Caco-2 (cell line): ENCODE results near the gene LRP4. TPM values are rescaled to one million over a fixed set of nuclear protein-coding genes. Genes with fewer than 3 reads are reported as not detected.
A peak's percentile ranks its signal among the peaks of the same experiment; 100 is the strongest.

Experiments used
- BruUV-seq: library from RNA; stranded (reverse); fragments of 400-500 nt; replicated peaks from 2 replicates; lab custom pipeline; 2021; lab: Mats Ljungman, UMichigan
- CTCF ChIA-PET: fragments of 300-600 bp; sonication (Branson Sonifier 250); formaldehyde crosslinking; loops from one replicate; lab custom pipeline; 2022; ENCODE audit warnings: antibody characterized with exemption; lab: Charles Lee
- POLR2A ChIA-PET: fragments of 300-600 bp; sonication (Branson Sonifier 250); formaldehyde crosslinking; loops from one replicate; lab custom pipeline; 2022; ENCODE audit warnings: antibody characterized with exemption; lab: Charles Lee
- DNase-seq, 2 experiments: peaks; one replicate each; pipeline versions ENCODE4 v3.0.0 to v3.0.0-alpha.2; 2020 to 2022
- H3K27me3 ChIP-seq: replicated peaks from 2 replicates; pipeline ENCODE4 v1.6.0; 2011; ENCODE audit warnings: low read length; ENCODE audit not compliant: control insufficient read depth, insufficient read depth
- H3K36me3 ChIP-seq: 2 replicates; pipeline ENCODE4 v1.5.1; 2011; ENCODE audit warnings: low read length; ENCODE audit not compliant: control insufficient read depth, insufficient read depth
- H3K4me1 ChIP-seq: fragments of 250-450 bp; sonication (Bioruptor Pico); 2 replicates; pipeline ENCODE4 v1.5.1; 2020; ENCODE audit warnings: mild to moderate bottlenecking
- H3K4me3 ChIP-seq: 2 replicates; pipeline ENCODE4 v1.5.1; 2011; ENCODE audit warnings: low read depth, mild to moderate bottlenecking, control low read depth, low read length
- H3K9me3 ChIP-seq: fragments of 250-450 bp; sonication (Bioruptor Pico); 2 replicates; pipeline ENCODE4 v1.5.1; 2020; ENCODE audit warnings: mild to moderate bottlenecking, moderate library complexity
- H3K27ac Mint-ChIP-seq: one replicate; pipeline ENCODE4 v1.8.0; 2022; ENCODE audit warnings: mixed read lengths; ENCODE audit not compliant: unreplicated experiment
- H3K27me3 Mint-ChIP-seq: one replicate; pipeline ENCODE4 v1.8.0; 2022; ENCODE audit warnings: mixed read lengths; ENCODE audit not compliant: insufficient read depth, unreplicated experiment
- H3K36me3 Mint-ChIP-seq: one replicate; pipeline ENCODE4 v1.8.0; 2022; ENCODE audit warnings: mild to moderate bottlenecking, mixed read lengths; ENCODE audit not compliant: insufficient read depth, unreplicated experiment
- H3K4me1 Mint-ChIP-seq: one replicate; pipeline ENCODE4 v1.8.0; 2022; ENCODE audit warnings: low read depth, mixed read lengths; ENCODE audit not compliant: unreplicated experiment
- H3K4me3 Mint-ChIP-seq: one replicate; pipeline ENCODE4 v1.8.0; 2022; ENCODE audit warnings: mild to moderate bottlenecking, moderate library complexity, mixed read lengths; ENCODE audit not compliant: unreplicated experiment
- H3K9me3 Mint-ChIP-seq: one replicate; pipeline ENCODE4 v1.8.0; 2022; ENCODE audit warnings: mixed read lengths; ENCODE audit not compliant: unreplicated experiment
- CTCF ChIP-seq, 2 experiments: fragments of 200-600 bp in 1 of 2; IDR thresholded peaks; 1 replicate in 1 of 2; 2 replicates in 1 of 2; pipeline versions ENCODE4 v1.5.1 to v1.8.0; 2011 to 2022; ENCODE audit warnings: antibody characterized with exemption in 1 of 2, control low read depth in 1 of 2, inconsistent platforms in 1 of 2, low read depth in 1 of 2, low read length in 1 of 2, mild to moderate bottlenecking in 1 of 2, moderate library complexity in 1 of 2; ENCODE audit not compliant: insufficient read depth in 1 of 2, severe bottlenecking in 1 of 2, unreplicated experiment in 1 of 2
- intact Hi-C: fragments of 100-400 bp; cut with micrococcal nuclease; formaldehyde crosslinking; loops from one replicate; pipeline ENCODE4 v1.10.0; 2022; ENCODE audit not compliant: unreplicated experiment
- total RNA-seq: library from RNA; stranded (reverse); gene quantifications from 2 replicates; pipeline ENCODE4 v1.2.3, GENCODE V29; 2022

Gene LRP4
- total RNA-seq, 1 experiment from 2014 or later: 11.1 TPM

GRCh38 chr11:46850829-46851380 lies 67.4 kb downstream of the LRP4 start:
- peaks cover 6% of the 10 kb centered on the region for H3K36me3 Mint-ChIP-seq
- ChIA-PET CTCF (no interaction called here), POLR2A (no interaction called here)
- no peaks in the 10 kb centered on the region for H3K27me3 ChIP-seq
- no peak for DNase-seq
- H3K9me3 ChIP-seq: no peaks in the 10 kb centered on the region
- H3K36me3 ChIP-seq: no peaks in the 10 kb centered on the region
- H3K27me3 Mint-ChIP-seq: no peaks in the 10 kb centered on the region
- H3K4me1 Mint-ChIP-seq: peaks cover 16% of the 10 kb centered on the region
- no peaks in the 10 kb centered on the region for H3K4me1 ChIP-seq
- BruUV-seq: no TSS peak
- peaks cover 26% of the 10 kb centered on the region for H3K9me3 Mint-ChIP-seq
- no peak overlapping the region for H3K27ac Mint-ChIP-seq
- no peak overlapping the region for H3K4me3 ChIP-seq
- intact Hi-C loops: no loop called here
- no peak for TF ChIP-seq CTCF (IDR thresholded peaks at IDR 0.05; ENCODE audit: insufficient read depth in 1 of 2, low read depth in 1 of 2, low read length in 1 of 2, severe bottlenecking in 1 of 2, unreplicated experiment in 1 of 2)
- H3K4me3 Mint-ChIP-seq: no peak overlapping the region

- CTCF ChIA-PET: no interaction called here
- no peaks in the 10 kb centered on the region for H3K36me3 ChIP-seq
- Mint-ChIP-seq H3K27ac (no peak overlapping the region), H3K9me3 (peaks cover 26% of the 10 kb centered on the region), H3K4me1 (peaks cover 16% of the 10 kb centered on the region), H3K36me3 (peaks cover 7% of the 10 kb centered on the region), H3K27me3 (no peaks in the 10 kb centered on the region), H3K4me3 (no peak overlapping the region)
- POLR2A ChIA-PET: no interaction called here
- no peak overlapping the region for H3K4me3 ChIP-seq
- BruUV-seq: no TSS peak
- H3K27me3 ChIP-seq: no peaks in the 10 kb centered on the region
- 0 out of 2 replicates have a peak, but pooled peaks cover under 1% of the 10 kb centered on the region for H3K4me1 ChIP-seq
- intact Hi-C loops: no loop called here
- DNase-seq: no peak
- no peak for TF ChIP-seq CTCF (IDR thresholded peaks at IDR 0.05; ENCODE audit: insufficient read depth in 1 of 2, low read depth in 1 of 2, low read length in 1 of 2, severe bottlenecking in 1 of 2, unreplicated experiment in 1 of 2)
- H3K9me3 ChIP-seq: no peaks in the 10 kb centered on the region
These were observed 68.7 kb downstream of the LRP4 start for GRCh38 chr11:46849631-46850030.

DNA sequence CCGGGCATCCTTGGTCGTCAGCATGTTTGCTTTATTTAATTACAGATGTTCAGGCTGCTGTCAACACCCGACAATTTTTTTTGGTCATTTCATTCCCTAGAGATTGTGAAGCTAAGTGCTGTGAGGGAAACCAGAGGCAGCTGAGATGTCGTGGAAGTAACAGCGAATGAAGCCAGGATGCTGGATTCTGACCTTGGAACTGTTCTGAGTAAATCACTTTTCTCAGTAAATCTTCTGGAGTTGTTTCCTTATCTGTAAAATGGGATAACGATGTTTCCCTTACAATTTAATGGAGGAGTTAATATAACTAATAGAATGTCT lies 71.9 kb downstream of the LRP4 start:
- ChIA-PET CTCF (no interaction called here), POLR2A (interaction anchor here (0.6 kb wide), 1 partner anchor 19 kb away, joined by 7 read pairs; no protein-coding TSS in a partner anchor)
- Histone ChIP-seq H3K9me3 (no peaks in the 10 kb centered on the region), H3K4me1 (0 out of 2 replicates have a peak, but pooled peaks cover 5% of the 10 kb centered on the region), H3K36me3 (no peaks in the 10 kb centered on the region), H3K4me3 (peak overlapping the region; percentile 93), H3K27me3 (no peaks in the 10 kb centered on the region)
- peaks cover 30% of the 10 kb centered on the region for H3K36me3 Mint-ChIP-seq
- no peak for DNase-seq
- intact Hi-C loops: loop anchor here (1.0 kb wide), 1 partner anchor 20 kb away; no protein-coding TSS in a partner anchor
- H3K27ac Mint-ChIP-seq: peak overlapping the region; percentile 96
- no TSS peak for BruUV-seq
- no peaks in the 10 kb centered on the region for H3K27me3 Mint-ChIP-seq
- H3K4me3 Mint-ChIP-seq: peak overlapping the region; percentile 86
- H3K9me3 Mint-ChIP-seq: peaks cover 24% of the 10 kb centered on the region
- peaks cover 23% of the 10 kb centered on the region for H3K4me1 Mint-ChIP-seq
- no peak for TF ChIP-seq CTCF (IDR thresholded peaks at IDR 0.05; ENCODE audit: insufficient read depth in 1 of 2, low read depth in 1 of 2, low read length in 1 of 2, severe bottlenecking in 1 of 2, unreplicated experiment in 1 of 2)
